Cortex of kidney (tissue), 1 donor: Measurements from ENCODE around the gene PNMA8A.
"Not testable (repeated sequence)": the region's sequence is repeated elsewhere in the genome, so short reads cannot be mapped to it uniquely, and the experiment has no call there.

Source experiments
- DNase-seq: peaks from one replicate; lab custom pipeline; 2025; lab: John Stamatoyannopoulos, UW

The PNMA8A gene

GRCh38 chr19:46463516-46463915, 7.8 kb downstream of the PNMA8A start:
- DNase-seq = no peak

GRCh38 chr19:46461537-46461936, 9.8 kb downstream of the PNMA8A start:
- no peak for DNase-seq

- DNase-seq = no peak
Measured at GRCh38 chr19:46460981-46461380, 10.4 kb downstream of the PNMA8A start.

DNA sequence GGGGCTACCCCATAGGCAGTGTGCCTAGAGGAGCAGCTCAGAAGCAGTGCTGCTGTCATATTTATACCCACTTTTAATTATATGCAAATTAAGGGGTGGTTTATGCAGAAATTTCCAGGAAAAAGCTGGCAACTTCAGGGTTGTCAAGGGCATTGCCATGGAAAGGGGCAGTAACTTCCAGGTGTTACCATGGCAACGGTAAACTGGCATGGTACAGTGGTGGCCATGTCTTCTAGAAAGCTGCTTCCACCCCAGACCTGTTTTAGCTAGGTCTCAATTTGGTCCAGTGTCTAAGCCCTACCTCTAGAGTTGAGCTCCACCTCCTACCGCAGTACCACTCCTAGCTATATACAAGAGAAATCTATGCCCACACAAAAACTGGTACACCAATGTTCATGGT, 11.3 kb downstream of the PNMA8A start:
- DNase-seq = no peak

DNA sequence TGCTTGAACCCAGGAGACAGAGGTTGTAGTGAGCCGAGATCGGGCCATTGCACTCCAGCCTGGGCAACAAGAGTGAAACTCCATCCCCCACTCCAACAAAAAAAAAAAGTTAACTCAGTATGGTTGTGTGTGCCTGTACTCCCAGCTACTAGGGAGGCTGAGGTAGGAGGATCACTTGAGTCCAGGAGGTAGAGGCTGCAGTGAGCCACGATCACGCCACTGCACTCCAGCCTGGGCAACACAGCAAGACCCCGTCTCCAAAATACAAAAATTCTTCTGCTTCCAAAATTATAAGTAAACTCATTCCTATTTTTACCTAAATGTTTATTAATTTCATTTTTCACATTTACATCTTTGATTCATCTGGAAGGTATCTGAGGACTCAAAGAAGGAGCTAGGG, 14.4 kb downstream of the PNMA8A start:
- no peak for DNase-seq

- DNase-seq = no peak
Measured at GRCh38 chr19:46454244-46454643, 17.1 kb downstream of the PNMA8A start.

DNA sequence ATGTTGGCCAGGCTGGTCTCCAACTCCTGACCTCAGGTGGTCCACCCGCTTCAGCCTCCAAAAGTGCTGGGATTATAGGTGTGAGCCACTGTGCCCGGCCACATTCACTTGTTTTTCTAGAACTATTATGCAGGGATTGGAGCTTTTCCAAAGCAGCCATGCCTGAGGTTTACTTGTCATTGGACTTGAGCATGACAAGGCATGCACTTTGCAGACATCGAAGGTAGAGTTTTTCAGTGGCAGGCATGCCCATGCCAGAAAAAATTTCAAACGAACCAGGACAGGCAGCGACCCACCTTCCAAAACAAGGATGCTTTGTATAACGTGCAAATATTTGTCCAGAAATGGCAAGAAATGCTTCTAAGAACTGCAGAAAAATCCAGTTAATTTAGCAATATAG, 17.7 kb downstream of the PNMA8A start:
- DNase-seq = no peak

DNA sequence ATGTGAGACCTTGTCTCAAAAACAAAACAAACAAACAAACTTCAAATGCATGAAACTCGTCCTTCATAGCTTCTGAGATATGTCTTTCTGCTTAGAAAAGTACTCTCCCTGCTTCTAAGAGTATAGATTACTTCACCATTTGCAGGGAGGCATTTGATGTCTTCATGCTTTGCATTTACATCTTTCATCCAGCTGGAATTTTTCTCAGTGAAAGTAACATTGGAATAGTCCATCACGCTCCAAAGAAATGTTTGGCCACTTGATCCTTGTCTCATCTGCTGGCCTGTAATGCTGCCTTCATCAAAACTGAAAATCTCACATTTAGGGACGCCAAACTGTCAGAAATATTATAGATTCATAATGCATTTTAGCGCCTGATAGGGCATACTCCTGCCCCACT, 19.2 kb downstream of the PNMA8A start:
- DNase-seq = no peak

GRCh38 chr19:46451352-46451751, 20.0 kb downstream of the PNMA8A start:
- DNase-seq = no peak

DNA sequence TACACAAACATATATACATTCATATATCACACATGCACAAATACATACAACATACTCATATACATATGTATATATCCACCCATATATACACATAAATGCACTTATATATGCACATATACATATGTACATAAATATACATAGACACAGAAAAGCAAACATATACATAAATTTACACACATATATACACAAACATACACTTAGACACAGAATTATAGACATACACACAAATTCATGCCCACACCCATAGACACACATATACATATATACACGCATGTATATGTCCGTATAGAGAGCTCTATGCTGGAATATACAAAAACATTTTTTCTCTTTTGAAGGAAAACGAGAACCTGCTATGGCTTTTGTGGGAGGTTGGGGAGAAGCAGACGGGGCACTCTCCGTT, 20.6 kb downstream of the PNMA8A start:
- no peak for DNase-seq

GRCh38 chr19:46449228-46449627, 22.1 kb downstream of the PNMA8A start:
- no peak for DNase-seq

DNA sequence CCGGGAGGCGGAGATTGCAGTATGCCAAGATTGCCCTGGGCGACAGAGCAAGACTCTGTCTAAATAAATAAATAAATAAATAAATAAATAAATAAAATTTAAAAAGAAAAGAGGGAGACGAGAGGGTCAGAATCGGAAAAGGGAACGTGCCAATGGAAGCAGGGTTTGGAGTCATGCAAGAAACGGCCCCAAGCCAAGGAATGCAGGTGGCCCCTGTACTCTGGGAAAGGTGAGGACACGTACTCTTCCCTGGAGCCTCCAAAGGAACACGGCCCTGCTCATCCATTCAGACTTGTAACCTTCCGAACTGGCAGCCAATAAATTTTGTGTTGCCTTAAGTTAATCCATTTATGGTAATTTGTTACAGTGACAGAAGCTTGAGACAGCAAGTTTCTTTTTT, 22.8 kb downstream of the PNMA8A start:
- no peak for DNase-seq

GRCh38 chr19:46447824-46448223, 23.5 kb downstream of the PNMA8A start:
- no peak for DNase-seq

DNA sequence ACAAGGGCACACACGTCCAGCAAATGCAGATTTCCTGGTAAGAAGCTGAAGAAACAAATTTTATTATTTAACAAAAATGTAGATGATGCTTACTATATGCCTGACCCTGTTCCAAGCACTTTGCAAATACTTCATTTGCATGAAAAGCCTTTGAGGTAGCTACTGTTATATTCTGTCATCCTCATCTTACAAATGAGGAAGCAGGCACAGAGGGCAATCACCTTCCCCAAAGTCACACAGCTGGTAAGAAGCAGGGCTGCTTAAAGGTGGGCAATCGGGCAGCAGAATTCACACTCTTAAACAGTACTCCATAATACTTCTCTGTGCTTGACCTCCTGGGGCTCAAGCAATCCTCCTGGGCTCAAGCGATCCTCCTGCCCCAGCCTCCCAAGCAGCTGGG, 24.4 kb downstream of the PNMA8A start:
- no peak for DNase-seq

DNA sequence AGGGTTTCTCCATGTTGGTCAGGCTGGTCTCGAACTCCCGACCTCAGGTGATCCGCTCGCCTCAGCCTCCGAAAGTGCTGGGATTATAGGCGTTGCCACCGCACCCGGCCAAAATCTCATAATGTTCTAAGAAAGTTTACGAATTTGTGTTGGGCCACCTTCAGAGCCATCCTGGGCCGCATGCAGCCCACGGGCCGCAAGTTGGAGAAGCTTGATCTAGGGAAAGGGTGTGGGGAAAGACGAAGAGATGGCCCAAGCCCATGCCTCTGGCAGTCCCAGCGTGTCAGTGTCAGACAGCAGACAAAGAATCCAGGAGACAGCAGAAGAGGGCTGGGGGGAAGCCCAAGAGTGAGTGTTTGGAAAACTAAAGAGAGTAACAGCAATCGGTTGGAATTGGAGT, 25.3 kb downstream of the PNMA8A start:
- DNase-seq = no peak

GRCh38 chr19:46442808-46443450, 28.4 kb downstream of the PNMA8A start:
- DNase-seq = no peak

DNA sequence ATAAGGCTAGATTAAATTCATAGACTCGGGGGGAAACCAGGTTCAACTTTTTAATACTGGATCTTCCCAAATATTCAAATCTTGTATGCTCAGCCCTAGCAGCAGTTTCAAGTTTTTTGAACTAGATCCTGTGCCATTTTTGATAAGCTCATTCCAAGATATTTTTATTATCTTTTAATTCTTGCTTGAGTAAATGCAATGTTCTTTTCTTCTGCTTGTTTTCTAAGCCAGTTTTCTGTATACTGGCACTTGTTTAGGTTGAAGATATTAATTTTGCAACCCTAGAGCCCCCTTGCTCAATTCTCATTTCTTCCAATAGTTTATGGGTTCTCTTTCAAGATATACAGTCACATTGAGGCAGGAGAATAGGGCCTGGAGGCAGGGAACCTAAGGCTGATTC, 29.5 kb downstream of the PNMA8A start:
- no peak for DNase-seq

GRCh38 chr19:46435689-46436088, 35.7 kb downstream of the PNMA8A start:
- DNase-seq = not testable (repeated sequence)

DNA sequence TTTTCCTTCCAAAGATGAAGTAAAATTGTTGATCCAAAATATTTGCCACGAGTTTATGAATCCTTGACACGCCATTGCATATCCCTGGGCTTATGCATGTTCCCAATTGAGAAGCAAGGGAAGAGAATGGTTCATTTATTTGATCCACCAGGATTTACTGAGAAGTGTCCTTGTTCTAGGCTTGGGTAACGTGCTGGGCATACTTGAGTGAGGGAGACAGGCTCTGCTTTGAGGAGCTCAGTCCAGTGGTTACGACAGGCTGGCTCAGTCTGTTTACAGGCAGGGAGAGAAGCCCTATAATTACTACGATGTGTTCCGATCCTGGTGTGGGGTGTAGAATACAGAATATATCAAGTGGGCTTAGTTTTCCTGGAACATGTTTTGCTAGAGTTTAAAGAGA, 36.4 kb downstream of the PNMA8A start:
- no peak for DNase-seq

DNA sequence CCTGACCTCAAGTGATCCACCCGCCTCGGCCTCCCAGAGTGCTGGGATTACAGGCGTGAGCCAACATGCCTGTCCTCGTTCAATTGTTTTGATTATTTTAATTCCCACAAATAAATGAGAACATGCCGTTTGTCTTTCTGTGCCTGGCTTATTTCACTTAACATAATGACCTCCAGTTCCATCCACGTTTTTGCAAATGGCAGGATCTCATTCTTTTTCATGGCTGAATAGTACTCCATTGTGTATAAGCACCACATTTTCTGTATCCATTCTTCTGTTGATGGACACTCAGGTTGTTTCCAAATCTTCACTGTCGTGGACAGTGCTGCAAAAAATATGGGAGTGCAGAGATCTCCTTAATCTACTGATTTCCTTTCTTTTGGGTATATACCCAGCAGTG, 37.9 kb downstream of the PNMA8A start:
- DNase-seq = not testable (repeated sequence)

GRCh38 chr19:46431824-46432223, 39.5 kb downstream of the PNMA8A start:
- no peak for DNase-seq

GRCh38 chr19:46429999-46430398, 41.4 kb downstream of the PNMA8A start:
- no peak for DNase-seq

GRCh38 chr19:46428239-46429135, 42.9 kb downstream of the PNMA8A start, which contains the start of gene PNMA8C:
Gene PNMA8C (minus strand): TSS chr19:46428936. CDS start chr19:46428359, 577 bp downstream.
- DNase-seq = no peak
